ENCODE measurements around the gene CCNY. TPM values are rescaled to one million over a fixed set of nuclear protein-coding genes. Genes with fewer than 3 reads are reported as not detected.

Gene CCNY
- total and polyA plus RNA-seq, 2 donors (not counting 1 experiment from before 2014, with no cell fraction given) = 34.1 to 64.9 TPM

- H3K27me3 ChIP-seq (replicated peaks in 1 of 4; ENCODE audit: control extremely low read depth in 1 of 4, control insufficient read depth in 3 of 4, insufficient read depth in 4 of 4, low read length in 3 of 4) = no peaks in the 10 kb centered on the region
- TF ChIP-seq, protein P1, sequence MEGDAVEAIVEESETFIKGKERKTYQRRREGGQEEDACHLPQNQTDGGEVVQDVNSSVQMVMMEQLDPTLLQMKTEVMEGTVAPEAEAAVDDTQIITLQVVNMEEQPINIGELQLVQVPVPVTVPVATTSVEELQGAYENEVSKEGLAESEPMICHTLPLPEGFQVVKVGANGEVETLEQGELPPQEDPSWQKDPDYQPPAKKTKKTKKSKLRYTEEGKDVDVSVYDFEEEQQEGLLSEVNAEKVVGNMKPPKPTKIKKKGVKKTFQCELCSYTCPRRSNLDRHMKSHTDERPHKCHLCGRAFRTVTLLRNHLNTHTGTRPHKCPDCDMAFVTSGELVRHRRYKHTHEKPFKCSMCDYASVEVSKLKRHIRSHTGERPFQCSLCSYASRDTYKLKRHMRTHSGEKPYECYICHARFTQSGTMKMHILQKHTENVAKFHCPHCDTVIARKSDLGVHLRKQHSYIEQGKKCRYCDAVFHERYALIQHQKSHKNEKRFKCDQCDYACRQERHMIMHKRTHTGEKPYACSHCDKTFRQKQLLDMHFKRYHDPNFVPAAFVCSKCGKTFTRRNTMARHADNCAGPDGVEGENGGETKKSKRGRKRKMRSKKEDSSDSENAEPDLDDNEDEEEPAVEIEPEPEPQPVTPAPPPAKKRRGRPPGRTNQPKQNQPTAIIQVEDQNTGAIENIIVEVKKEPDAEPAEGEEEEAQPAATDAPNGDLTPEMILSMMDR (IDR thresholded peaks at IDR 0.05) = no peak
- TF ChIP-seq EZH2 (IDR thresholded peaks at IDR 0.05; ENCODE audit: borderline replicate concordance, insufficient read depth, low read depth, low read length, poor library complexity, severe bottlenecking) = no peak
- DNase-seq = no peak
- Mint-ChIP-seq H3K27ac (no peak overlapping the region), H3K4me1 (peaks cover 32% of the 10 kb centered on the region), H3K9me3 (ENCODE audit: insufficient read depth) (no peaks in the 10 kb centered on the region), H3K27me3 (no peaks in the 10 kb centered on the region), H3K4me3 (no peak overlapping the region)
- CTCF ChIA-PET = no interaction called here
- POLR2A ChIA-PET = no interaction called here
- no peak overlapping the region for H2AFZ ChIP-seq (ENCODE audit: insufficient read depth, low read depth, low read length, poor library complexity, severe bottlenecking)
- H3K9ac ChIP-seq (ENCODE audit: low read length) = no peak overlapping the region
- H3K36me3 ChIP-seq (replicated peaks in 1 of 2; ENCODE audit: control extremely low read depth in 1 of 2, control insufficient read depth in 1 of 2, extremely low read depth in 1 of 2, insufficient read depth in 2 of 2, low read length in 1 of 2) = no peaks in the 10 kb centered on the region
- no peak for ATAC-seq (ENCODE audit: low read depth)
- no peak overlapping the region for H3K4me2 ChIP-seq (replicated peaks; ENCODE audit: low read depth, low read length, poor library complexity, severe bottlenecking)
- no peak overlapping the region for H3K4me3 ChIP-seq (ENCODE audit: control extremely low read depth in 1 of 5, extremely low read depth in 1 of 5, insufficient read depth in 1 of 5, low read depth in 2 of 5, low read length in 4 of 5)
- intact Hi-C loops (cut with micrococcal nuclease) = no loop called here
- H3K79me2 ChIP-seq (ENCODE audit: control insufficient read depth, insufficient read depth, low read length) = peaks cover 63% of the 10 kb centered on the region
- peaks cover 70% of the 10 kb centered on the region for H4K20me1 ChIP-seq (ENCODE audit: control insufficient read depth, insufficient read depth, low read length, poor library complexity, severe bottlenecking)
- no peak overlapping the region for H3K27ac ChIP-seq (ENCODE audit: low read length in 2 of 2)
- 100% methylated on average over 1 of the region's 5 CpGs for WGBS (ENCODE audit: insufficient coverage)
- peaks cover 0 to 7% of the 10 kb centered on the region in 2 donors for H3K4me1 ChIP-seq (ENCODE audit: control insufficient read depth in 2 of 2, insufficient read depth in 2 of 2, low read length in 2 of 2)
- no peaks in the 10 kb centered on the region for H3K9me3 ChIP-seq (ENCODE audit: control extremely low read depth in 1 of 3, control insufficient read depth in 2 of 3, insufficient read depth in 1 of 3, low read length in 2 of 3)
These were observed 134.6 kb downstream of the CCNY start for GRCh38 chr10:35470925-35471315.

- Histone ChIP-seq H3K9ac (ENCODE audit: low read length) (no peak overlapping the region), H3K9me3 (ENCODE audit: control extremely low read depth in 1 of 3, control insufficient read depth in 2 of 3, insufficient read depth in 1 of 3, low read length in 2 of 3) (no peaks in the 10 kb centered on the region), H3K27ac (ENCODE audit: low read length in 2 of 2) (no peak overlapping the region), H4K20me1 (ENCODE audit: control insufficient read depth, insufficient read depth, low read length, poor library complexity, severe bottlenecking) (peaks cover 65% of the 10 kb centered on the region), H3K27me3 (replicated peaks in 1 of 4; ENCODE audit: control extremely low read depth in 1 of 4, control insufficient read depth in 3 of 4, insufficient read depth in 4 of 4, low read length in 3 of 4) (no peaks in the 10 kb centered on the region), H3K4me3 (ENCODE audit: control extremely low read depth in 1 of 5, extremely low read depth in 1 of 5, insufficient read depth in 1 of 5, low read depth in 2 of 5, low read length in 4 of 5) (no peak overlapping the region), H3K4me1 (ENCODE audit: control insufficient read depth in 2 of 2, insufficient read depth in 2 of 2, low read length in 2 of 2) (peaks cover 0 to 2% of the 10 kb centered on the region in 2 donors), H3K4me2 (replicated peaks; ENCODE audit: low read depth, low read length, poor library complexity, severe bottlenecking) (no peak overlapping the region), H2AFZ (ENCODE audit: insufficient read depth, low read depth, low read length, poor library complexity, severe bottlenecking) (no peak overlapping the region), H3K36me3 (replicated peaks in 1 of 2; ENCODE audit: control extremely low read depth in 1 of 2, control insufficient read depth in 1 of 2, extremely low read depth in 1 of 2, insufficient read depth in 2 of 2, low read length in 1 of 2) (no peaks in the 10 kb centered on the region), H3K79me2 (ENCODE audit: control insufficient read depth, insufficient read depth, low read length) (peaks cover 58% of the 10 kb centered on the region)
- peaks cover 32% of the 10 kb centered on the region for H3K4me1 Mint-ChIP-seq
- DNase-seq (no peak), ATAC-seq (ENCODE audit: low read depth) (no peak)
- ChIA-PET CTCF (no interaction called here), POLR2A (no interaction called here)
- TF ChIP-seq, protein P1 (IDR thresholded peaks at IDR 0.05) = no peak
- TF ChIP-seq EZH2 (IDR thresholded peaks at IDR 0.05; ENCODE audit: borderline replicate concordance, insufficient read depth, low read depth, low read length, poor library complexity, severe bottlenecking) = no peak
- no peaks in the 10 kb centered on the region for H3K9me3 Mint-ChIP-seq (ENCODE audit: insufficient read depth)
- no peak overlapping the region for H3K4me3 Mint-ChIP-seq
- WGBS (ENCODE audit: insufficient coverage) = 100% methylated on average over 2 of the region's 3 CpGs
- H3K27ac Mint-ChIP-seq = no peak overlapping the region
- intact Hi-C loops (cut with micrococcal nuclease) = no loop called here
- H3K27me3 Mint-ChIP-seq = no peaks in the 10 kb centered on the region
These were observed 135.1 kb downstream of the CCNY start for GRCh38 chr10:35471435-35471834.
